Neural progenitor cell (in vitro differentiated cells): Measurements from ENCODE around the gene KRT72. TPM values are rescaled to one million over a fixed set of nuclear protein-coding genes. Genes with fewer than 3 reads are reported as not detected.

ENCODE experiments used
- DNase-seq: peaks from one replicate; pipeline ENCODE4 v3.0.0-alpha.2; 2016; ENCODE audit warnings: low spot score
- H2AFZ ChIP-seq: fragments of 200-600 bp; sonication (generic); replicated peaks from 2 replicates; pipeline ENCODE4 v1.6.1; 2016; ENCODE audit warnings: antibody characterized with exemption
- H3F3A ChIP-seq: fragments of 200-600 bp; sonication (generic); 2 replicates; pipeline ENCODE4 v1.6.1; 2016; ENCODE audit warnings: antibody characterized with exemption, low read depth
- H3K27ac ChIP-seq: fragments of 200-600 bp; sonication (generic); 2 replicates; pipeline ENCODE4 v1.5.1; 2016; ENCODE audit warnings: mild to moderate bottlenecking
- H3K27me3 ChIP-seq: fragments of 200-600 bp; sonication (generic); 2 replicates; pipeline ENCODE4 v1.6.1; 2016; ENCODE audit warnings: mild to moderate bottlenecking, moderate library complexity
- H3K36me3 ChIP-seq: fragments of 200-600 bp; sonication (generic); 2 replicates; pipeline ENCODE4 v1.5.1; 2016
- H3K4me1 ChIP-seq: fragments of 200-600 bp; sonication (generic); 2 replicates; pipeline ENCODE4 v1.6.1; 2016; ENCODE audit warnings: mixed run types
- H3K4me2 ChIP-seq: fragments of 200-600 bp; sonication (generic); 2 replicates; pipeline ENCODE4 v1.6.1; 2016
- H3K4me3 ChIP-seq: fragments of 200-600 bp; sonication (generic); 2 replicates; pipeline ENCODE4 v1.5.1; 2016
- H3K79me2 ChIP-seq: fragments of 200-600 bp; sonication (generic); 2 replicates; pipeline ENCODE4 v1.6.1; 2016; ENCODE audit warnings: low read depth
- H3K9ac ChIP-seq: fragments of 200-600 bp; sonication (generic); 2 replicates; pipeline ENCODE4 v1.6.1; 2016
- H3K9me3 ChIP-seq: fragments of 200-600 bp; sonication (generic); 2 replicates; pipeline ENCODE4 v1.5.1; 2016; ENCODE audit warnings: low read depth
- H4K20me1 ChIP-seq: fragments of 200-600 bp; sonication (generic); 2 replicates; pipeline ENCODE4 v1.6.1; 2016; ENCODE audit warnings: low read depth
- H3K27ac Mint-ChIP-seq: 3 replicates; pipeline ENCODE4 v1.8.0; 2021; ENCODE audit warnings: mixed read lengths
- H3K27me3 Mint-ChIP-seq: 2 replicates; pipeline ENCODE4 v1.8.0; 2022; ENCODE audit warnings: low read depth, mild to moderate bottlenecking, inconsistent platforms, moderate library complexity, mixed read lengths; ENCODE audit not compliant: insufficient read depth
- H3K36me3 Mint-ChIP-seq: 3 replicates; pipeline ENCODE4 v1.8.0; 2021; ENCODE audit warnings: mixed read lengths
- H3K4me1 Mint-ChIP-seq: 3 replicates; pipeline ENCODE4 v1.8.0; 2021; ENCODE audit warnings: mixed read lengths
- H3K4me3 Mint-ChIP-seq: 3 replicates; pipeline ENCODE4 v1.8.0; 2021; ENCODE audit warnings: mild to moderate bottlenecking, moderate library complexity, mixed read lengths
- H3K9me3 Mint-ChIP-seq: 3 replicates; pipeline ENCODE4 v1.8.0; 2020; ENCODE audit warnings: mixed read lengths
- EZH2 ChIP-seq: fragments of 200-600 bp; sonication (generic); IDR thresholded peaks from 2 replicates; pipeline ENCODE4 v1.6.1; 2017; ENCODE audit warnings: antibody characterized with exemption, mild to moderate bottlenecking, moderate library complexity
- EZH2phosphoT487 ChIP-seq: fragments of 200-600 bp; sonication (generic); IDR thresholded peaks from 2 replicates; pipeline ENCODE4 v1.6.1; 2017; ENCODE audit warnings: antibody characterized with exemption
- total RNA-seq: library from RNA; depleted of rRNA; stranded (reverse); fragments of >200 nt; gene quantifications from 2 replicates; pipeline ENCODE4 v1.2.3, GENCODE V29; 2015; ENCODE audit warnings: low replicate concordance
- TF ChIP-seq, protein P1 (sequence below): fragments of 200-600 bp; sonication (generic); IDR thresholded peaks from 2 replicates; pipeline ENCODE4 v1.5.1; 2017; ENCODE audit warnings: antibody characterized with exemption, mild to moderate bottlenecking

Gene KRT72
- total RNA-seq, 1 donor from 2014 or later: not detected

DNA sequence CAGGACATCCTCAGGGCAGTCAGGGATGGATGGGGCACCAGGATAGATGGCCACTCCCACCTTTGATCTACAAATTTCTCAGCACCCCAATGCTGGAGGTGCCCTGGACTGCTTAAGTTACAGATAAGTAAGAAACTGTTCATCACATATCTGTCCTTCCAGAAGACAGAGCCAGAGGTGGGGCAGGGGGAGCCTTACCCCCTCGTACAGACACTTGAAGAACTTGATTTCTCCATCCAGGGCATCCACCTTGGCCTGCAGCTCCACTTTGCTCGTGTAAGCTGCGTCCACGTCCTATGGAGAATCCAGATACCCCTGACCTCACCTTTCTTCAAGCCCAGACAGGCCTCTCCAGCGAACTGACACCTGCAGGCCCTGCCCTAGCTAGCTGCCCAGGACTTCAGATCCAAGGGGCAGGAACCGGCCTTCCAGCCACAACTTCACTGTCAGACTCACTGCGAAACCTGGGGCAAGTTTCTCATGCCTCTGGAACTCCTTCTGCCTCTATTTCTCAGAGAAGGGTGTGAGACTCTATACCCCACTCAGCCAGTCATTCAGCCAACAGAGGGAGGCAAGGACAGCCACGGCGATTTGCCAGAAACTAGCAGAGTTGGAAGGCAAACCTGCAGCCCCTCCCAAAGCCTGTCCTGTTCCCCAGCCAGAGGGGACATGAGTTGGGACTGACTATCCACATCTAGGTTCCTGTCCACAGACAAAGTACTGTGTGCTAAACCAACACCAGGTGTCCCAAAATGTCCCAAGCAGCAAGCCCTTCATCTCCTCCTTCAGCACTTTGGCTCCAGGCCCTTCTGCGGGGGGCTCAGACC lies 13.3 kb upstream of the KRT72 start:
- TF ChIP-seq EZH2 (no peak), EZH2phosphoT487 (no peak)
- TF ChIP-seq, protein P1, sequence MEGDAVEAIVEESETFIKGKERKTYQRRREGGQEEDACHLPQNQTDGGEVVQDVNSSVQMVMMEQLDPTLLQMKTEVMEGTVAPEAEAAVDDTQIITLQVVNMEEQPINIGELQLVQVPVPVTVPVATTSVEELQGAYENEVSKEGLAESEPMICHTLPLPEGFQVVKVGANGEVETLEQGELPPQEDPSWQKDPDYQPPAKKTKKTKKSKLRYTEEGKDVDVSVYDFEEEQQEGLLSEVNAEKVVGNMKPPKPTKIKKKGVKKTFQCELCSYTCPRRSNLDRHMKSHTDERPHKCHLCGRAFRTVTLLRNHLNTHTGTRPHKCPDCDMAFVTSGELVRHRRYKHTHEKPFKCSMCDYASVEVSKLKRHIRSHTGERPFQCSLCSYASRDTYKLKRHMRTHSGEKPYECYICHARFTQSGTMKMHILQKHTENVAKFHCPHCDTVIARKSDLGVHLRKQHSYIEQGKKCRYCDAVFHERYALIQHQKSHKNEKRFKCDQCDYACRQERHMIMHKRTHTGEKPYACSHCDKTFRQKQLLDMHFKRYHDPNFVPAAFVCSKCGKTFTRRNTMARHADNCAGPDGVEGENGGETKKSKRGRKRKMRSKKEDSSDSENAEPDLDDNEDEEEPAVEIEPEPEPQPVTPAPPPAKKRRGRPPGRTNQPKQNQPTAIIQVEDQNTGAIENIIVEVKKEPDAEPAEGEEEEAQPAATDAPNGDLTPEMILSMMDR: no peak
- H3K4me2 ChIP-seq: no peak overlapping the region
- no peaks in the 10 kb centered on the region for H3F3A ChIP-seq
- Mint-ChIP-seq H3K4me3 (no peak overlapping the region), H3K27me3 (peaks cover 3% of the 10 kb centered on the region), H3K27ac (no peak overlapping the region), H3K36me3 (no peaks in the 10 kb centered on the region), H3K9me3 (no peaks in the 10 kb centered on the region), H3K4me1 (no peaks in the 10 kb centered on the region)
- H3K9me3 ChIP-seq: no peaks in the 10 kb centered on the region
- no peaks in the 10 kb centered on the region for H3K36me3 ChIP-seq
- no peak overlapping the region for H3K9ac ChIP-seq
- peaks cover 9% of the 10 kb centered on the region for H3K27me3 ChIP-seq
- DNase-seq: no peak
- no peaks in the 10 kb centered on the region for H3K79me2 ChIP-seq
- H3K4me3 ChIP-seq: no peak overlapping the region
- no peak overlapping the region for H3K27ac ChIP-seq
- no peaks in the 10 kb centered on the region for H3K4me1 ChIP-seq
- no peak overlapping the region for H2AFZ ChIP-seq
- no peaks in the 10 kb centered on the region for H4K20me1 ChIP-seq

DNA sequence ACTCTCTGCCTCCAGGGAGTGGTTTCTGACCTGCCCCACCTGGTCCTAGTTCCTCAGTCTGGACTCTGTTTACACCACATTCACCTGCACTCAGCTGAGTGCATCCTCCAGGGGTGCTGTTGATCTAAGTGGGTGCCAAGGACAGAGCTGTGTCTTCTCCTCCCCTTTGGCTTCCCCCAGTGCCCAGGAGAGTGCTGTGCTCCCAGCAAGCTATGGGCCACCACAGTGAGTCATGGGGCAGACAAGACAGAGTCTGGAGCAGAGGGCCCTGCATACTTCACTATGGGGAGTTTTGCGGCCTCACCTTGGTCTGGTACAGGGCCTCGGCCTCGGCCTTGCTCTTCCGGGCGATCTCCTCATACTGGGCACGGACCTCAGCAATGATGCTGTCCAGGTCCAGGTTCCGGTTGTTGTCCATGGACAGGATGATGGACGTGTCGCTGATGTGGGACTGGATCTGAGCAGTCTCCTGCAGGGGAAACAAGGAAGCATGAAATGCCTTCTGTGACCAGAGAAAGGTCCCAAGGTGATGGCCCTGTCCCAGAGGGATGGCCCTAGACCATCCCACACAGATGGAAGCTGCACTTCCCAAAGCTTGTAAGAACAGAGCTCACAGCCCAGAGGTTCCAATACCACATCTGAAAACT lies 12.2 kb upstream of the KRT72 start:
- no peak overlapping the region for H3K4me2 ChIP-seq
- TF ChIP-seq EZH2phosphoT487: no peak
- TF ChIP-seq EZH2: no peak
- TF ChIP-seq, protein P1: no peak
- no peaks in the 10 kb centered on the region for H3K9me3 ChIP-seq
- H4K20me1 ChIP-seq: no peaks in the 10 kb centered on the region
- no peaks in the 10 kb centered on the region for H3K36me3 Mint-ChIP-seq
- no peak overlapping the region for H3K27ac Mint-ChIP-seq
- no peak for DNase-seq
- H3F3A ChIP-seq: no peaks in the 10 kb centered on the region
- H3K4me1 Mint-ChIP-seq: no peaks in the 10 kb centered on the region
- H3K27me3 ChIP-seq: peaks cover 9% of the 10 kb centered on the region
- H3K4me3 ChIP-seq: no peak overlapping the region
- H3K27me3 Mint-ChIP-seq: peaks cover 3% of the 10 kb centered on the region
- H3K4me1 ChIP-seq: no peaks in the 10 kb centered on the region
- no peak overlapping the region for H3K27ac ChIP-seq
- H3K9me3 Mint-ChIP-seq: no peaks in the 10 kb centered on the region
- no peak overlapping the region for H3K4me3 Mint-ChIP-seq
- H3K36me3 ChIP-seq: no peaks in the 10 kb centered on the region
- no peaks in the 10 kb centered on the region for H3K79me2 ChIP-seq
- H3K9ac ChIP-seq: no peak overlapping the region
- no peak overlapping the region for H2AFZ ChIP-seq

DNA sequence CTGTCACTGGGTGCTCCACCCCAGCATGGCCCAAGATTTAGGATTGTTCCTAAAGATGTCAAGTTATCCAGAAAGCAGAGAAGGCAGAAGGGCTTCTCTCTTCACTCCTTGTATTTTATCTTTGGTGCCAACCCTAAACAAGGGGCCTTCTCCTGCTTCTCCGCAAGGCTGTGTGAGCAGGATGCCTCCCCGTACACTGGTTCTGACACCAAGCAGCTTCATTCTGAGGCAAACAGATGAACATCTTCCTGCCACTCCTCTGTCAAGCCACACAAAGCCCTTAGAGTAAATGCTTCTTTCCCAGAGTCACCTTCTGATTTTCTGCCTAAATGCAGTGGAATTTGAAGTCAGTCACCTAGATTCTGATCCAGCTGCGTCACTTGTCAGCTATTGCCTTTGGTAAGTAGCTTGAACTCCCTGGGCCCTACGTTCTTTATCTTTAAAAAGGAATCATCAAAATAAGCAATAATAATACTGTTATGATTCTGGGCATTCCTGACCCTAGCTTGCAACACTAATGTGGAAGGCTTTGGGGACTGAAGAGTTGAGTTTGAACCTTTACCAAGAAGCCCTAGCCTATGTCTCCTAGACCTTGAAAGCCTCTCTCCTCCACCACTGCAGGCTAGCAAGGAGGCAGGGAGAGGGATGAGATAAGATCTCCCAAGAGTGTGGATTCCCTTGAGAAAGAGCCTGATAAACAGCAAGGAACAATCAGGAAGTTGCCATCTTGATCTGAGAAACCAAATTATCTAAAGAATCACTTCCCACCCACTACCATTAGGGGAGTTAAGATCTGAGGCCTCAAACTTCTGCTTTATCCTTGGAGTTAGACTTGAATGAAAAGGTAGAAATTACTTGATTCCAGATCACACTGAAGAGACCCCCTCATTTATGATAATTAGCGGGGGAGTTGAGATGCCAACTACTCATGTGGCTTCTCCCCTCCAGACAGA lies 11.4 kb upstream of the KRT72 start:
- Mint-ChIP-seq H3K4me3 (no peak overlapping the region), H3K9me3 (no peaks in the 10 kb centered on the region), H3K4me1 (no peaks in the 10 kb centered on the region), H3K27me3 (peaks cover 3% of the 10 kb centered on the region), H3K36me3 (no peaks in the 10 kb centered on the region), H3K27ac (no peak overlapping the region)
- Histone ChIP-seq H3K4me3 (no peak overlapping the region), H3K4me1 (no peaks in the 10 kb centered on the region), H2AFZ (no peak overlapping the region), H3K27ac (no peak overlapping the region), H3K9me3 (no peaks in the 10 kb centered on the region), H3K79me2 (no peaks in the 10 kb centered on the region), H3K36me3 (no peaks in the 10 kb centered on the region), H3K9ac (no peak overlapping the region), H3K27me3 (peaks cover 9% of the 10 kb centered on the region), H3F3A (no peaks in the 10 kb centered on the region), H4K20me1 (no peaks in the 10 kb centered on the region), H3K4me2 (no peak overlapping the region)
- no peak for DNase-seq
- TF ChIP-seq, protein P1: no peak
- TF ChIP-seq EZH2phosphoT487 (no peak), EZH2 (no peak)
